HFFc6 (cell line): ENCODE data around the gene TMCO1. TPM values are rescaled to one million over a fixed set of nuclear protein-coding genes. Genes with fewer than 3 reads are reported as not detected.

Source experiments
- DNase-seq: peaks from one replicate; pipeline ENCODE4 v3.0.0-alpha.2; 2018
- H3K27ac Mint-ChIP-seq: 2 replicates; pipeline ENCODE4 v1.8.0; 2020; ENCODE audit warnings: mild to moderate bottlenecking, mixed read lengths
- H3K27me3 Mint-ChIP-seq: 2 replicates; pipeline ENCODE4 v1.8.0; 2021; ENCODE audit warnings: mild to moderate bottlenecking, moderate library complexity, mixed read lengths; ENCODE audit not compliant: insufficient read depth
- H3K36me3 Mint-ChIP-seq: 2 replicates; pipeline ENCODE4 v1.8.0; 2021; ENCODE audit warnings: low read depth, mixed read lengths
- H3K4me1 Mint-ChIP-seq: 2 replicates; pipeline ENCODE4 v1.8.0; 2020; ENCODE audit warnings: low read depth, mixed read lengths
- H3K4me3 Mint-ChIP-seq: 2 replicates; pipeline ENCODE4 v1.8.0; 2020; ENCODE audit warnings: mild to moderate bottlenecking, moderate library complexity, mixed read lengths
- H3K9me3 Mint-ChIP-seq: 2 replicates; pipeline ENCODE4 v1.8.0; 2020; ENCODE audit warnings: mild to moderate bottlenecking, mixed read lengths
- CTCF ChIP-seq: fragments of 200-600 bp; sonication (generic); IDR thresholded peaks from 2 replicates; pipeline ENCODE4 v1.5.0; 2021; ENCODE audit warnings: antibody characterized with exemption, mild to moderate bottlenecking
- total RNA-seq, 6 experiments: library from RNA; stranded (reverse); fragmentation: NEBNext Ultra II Directional; extraction: Animal tissue kit (Norgen Biotek cat#: 25700); gene quantifications; 2 replicates in 1 of 6; 3 replicates in 5 of 6; pipeline ENCODE4 v1.2.3, GENCODE V29; 2021

TMCO1 gene
- total RNA-seq, 6 experiments from 2014 or later: 134 to 165 (median 137) TPM

- no peaks in the 10 kb centered on the region; the same call in 1 of the 2 replicates for H3K27me3 Mint-ChIP-seq
- peak overlapping the region; percentile 96 for H3K27ac Mint-ChIP-seq
- peak overlapping the region; percentile 98 for H3K4me3 Mint-ChIP-seq
- peaks cover 3% of the 10 kb centered on the region; the same call in 1 of the 2 replicates for H3K9me3 Mint-ChIP-seq
- DNase-seq: peak; percentile 78
- H3K36me3 Mint-ChIP-seq: peaks cover 16% of the 10 kb centered on the region
- peaks cover 24% of the 10 kb centered on the region for H3K4me1 Mint-ChIP-seq
- no peak for TF ChIP-seq CTCF
These were observed 72.0 kb downstream of the TMCO1 start for GRCh38 chr1:165696625-165697100.

- DNase-seq: no peak
- Mint-ChIP-seq H3K36me3 (peaks cover 28% of the 10 kb centered on the region), H3K4me3 (no peak overlapping the region)
These were observed 73.6 kb downstream of the TMCO1 start for GRCh38 chr1:165695031-165695430.

GRCh38 chr1:165688046-165688445, 80.6 kb downstream of the TMCO1 start:
- Mint-ChIP-seq H3K9me3 (peaks cover 7% of the 10 kb centered on the region; the same call in 1 of the 2 replicates), H3K36me3 (peaks cover 55% of the 10 kb centered on the region), H3K4me3 (no peak overlapping the region), H3K27me3 (no peaks in the 10 kb centered on the region), H3K4me1 (peaks cover 27% of the 10 kb centered on the region), H3K27ac (no peak overlapping the region)
- no peak for DNase-seq
- no peak for TF ChIP-seq CTCF

More at GRCh38 chr1:165695031-165695430, 73.6 kb downstream of the TMCO1 start:
- Mint-ChIP-seq H3K27ac (no peak overlapping the region), H3K27me3 (no peaks in the 10 kb centered on the region), H3K4me1 (peaks cover 24% of the 10 kb centered on the region), H3K9me3 (peaks cover 3% of the 10 kb centered on the region; the same call in 1 of the 2 replicates)
- TF ChIP-seq CTCF: no peak

- no peak for DNase-seq
- Mint-ChIP-seq H3K4me3 (no peak overlapping the region; the same call in 1 of the 2 replicates), H3K9me3 (peaks cover 7% of the 10 kb centered on the region; the same call in 1 of the 2 replicates), H3K27ac (peak overlapping the region; percentile 18; the same call in 1 of the 2 replicates), H3K36me3 (peaks cover 61% of the 10 kb centered on the region), H3K4me1 (peaks cover 27% of the 10 kb centered on the region), H3K27me3 (no peaks in the 10 kb centered on the region)
- TF ChIP-seq CTCF: no peak
These were observed 81.7 kb downstream of the TMCO1 start for GRCh38 chr1:165686971-165687433.

- no peaks in the 10 kb centered on the region for H3K27me3 Mint-ChIP-seq
- DNase-seq: no peak
- H3K27ac Mint-ChIP-seq: peak overlapping the region; percentile 18
- H3K36me3 Mint-ChIP-seq: peaks cover 61% of the 10 kb centered on the region
- peaks cover 7% of the 10 kb centered on the region; the same call in 1 of the 2 replicates for H3K9me3 Mint-ChIP-seq
- TF ChIP-seq CTCF: peak; percentile 26; the same call in 1 of the 2 replicates
- H3K4me1 Mint-ChIP-seq: peaks cover 27% of the 10 kb centered on the region
- H3K4me3 Mint-ChIP-seq: no peak overlapping the region; the same call in 1 of the 2 replicates
These were observed 82.3 kb downstream of the TMCO1 start for GRCh38 chr1:165686121-165686970.
